ENCODE measurements around the gene LIN54.
"Not testable (repeated sequence)": the region's sequence is repeated elsewhere in the genome, so short reads cannot be mapped to it uniquely, and the experiment has no call there.

LIN54 gene

DNA sequence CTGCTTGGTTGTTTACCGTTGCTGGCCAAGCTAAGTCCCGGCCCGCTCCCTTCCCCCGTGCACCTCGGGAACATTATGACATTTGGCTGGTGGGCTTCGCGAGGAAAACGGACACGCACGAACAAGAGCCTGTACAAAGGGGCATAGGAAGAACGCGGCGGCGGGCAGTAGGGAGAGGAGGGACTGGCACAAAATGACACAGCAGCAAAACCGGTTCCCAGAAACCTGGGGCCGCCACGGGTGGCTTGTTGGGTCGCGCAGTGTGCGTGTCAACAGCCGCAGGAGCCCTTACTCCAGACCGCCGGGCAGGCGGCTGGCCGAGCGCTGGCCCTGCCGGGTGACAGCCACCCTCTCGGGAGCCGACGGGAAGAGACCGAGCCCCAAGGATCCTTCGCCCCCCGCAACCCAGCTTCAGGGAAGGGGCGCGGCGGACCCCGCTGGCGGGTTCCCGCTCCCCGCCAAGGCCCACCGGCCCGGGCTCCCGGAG, 1.6 kb upstream of the LIN54 start:
- peak overlapping the region; percentile 48 for H3K27ac ChIP-seq (ENCODE audit: low read depth, low read length)
- no peaks in the 10 kb centered on the region for H3K27me3 ChIP-seq (ENCODE audit: control insufficient read depth in 1 of 2, insufficient read depth in 2 of 2, low read length in 2 of 2)
- peaks cover 24% of the 10 kb centered on the region in 2 donors for H3K4me1 ChIP-seq (ENCODE audit: control insufficient read depth in 1 of 2, insufficient read depth in 2 of 2, low read length in 2 of 2)
- no peaks in the 10 kb centered on the region for H3K9me3 ChIP-seq (ENCODE audit: control insufficient read depth in 1 of 2, low read length in 2 of 2)
- H3K36me3 ChIP-seq (ENCODE audit: control insufficient read depth in 1 of 2, insufficient read depth in 2 of 2, low read length in 2 of 2): no peaks in the 10 kb centered on the region
- H3K9ac ChIP-seq (ENCODE audit: low read depth in 1 of 2, low read length in 2 of 2): peak overlapping the region; percentile 64 to 79
- peak overlapping the region; percentile 58 to 84 for H3K4me3 ChIP-seq (ENCODE audit: low read depth in 1 of 2, low read length in 2 of 2)

- Histone ChIP-seq H3K9me3 (ENCODE audit: control insufficient read depth in 1 of 2, low read length in 2 of 2) (no peaks in the 10 kb centered on the region), H3K9ac (ENCODE audit: low read depth in 1 of 2, low read length in 2 of 2) (peak overlapping the region; percentile 64 to 79), H3K27ac (ENCODE audit: low read depth, low read length) (no peak overlapping the region), H3K4me3 (ENCODE audit: low read depth in 1 of 2, low read length in 2 of 2) (peak overlapping the region; percentile 58 to 84), H3K36me3 (ENCODE audit: control insufficient read depth in 1 of 2, insufficient read depth in 2 of 2, low read length in 2 of 2) (no peaks in the 10 kb centered on the region), H3K27me3 (ENCODE audit: control insufficient read depth in 1 of 2, insufficient read depth in 2 of 2, low read length in 2 of 2) (no peaks in the 10 kb centered on the region), H3K4me1 (ENCODE audit: control insufficient read depth in 1 of 2, insufficient read depth in 2 of 2, low read length in 2 of 2) (peaks cover 24% of the 10 kb centered on the region in 2 donors)
These were observed 1.1 kb upstream of the LIN54 start for GRCh38 chr4:83011689-83012199.

- peak overlapping the region; percentile 67 to 76 for H3K9ac ChIP-seq (ENCODE audit: low read depth in 1 of 2, low read length in 2 of 2)
- no peaks in the 10 kb centered on the region for H3K9me3 ChIP-seq (ENCODE audit: control insufficient read depth in 1 of 2, low read length in 2 of 2)
- H3K27ac ChIP-seq (ENCODE audit: low read depth, low read length): peak overlapping the region; percentile 72
- H3K4me3 ChIP-seq (ENCODE audit: low read depth in 1 of 2, low read length in 2 of 2): peak overlapping the region; percentile 84 to 90
- peaks cover 24% of the 10 kb centered on the region in 2 donors for H3K4me1 ChIP-seq (ENCODE audit: control insufficient read depth in 1 of 2, insufficient read depth in 2 of 2, low read length in 2 of 2)
- no peaks in the 10 kb centered on the region for H3K27me3 ChIP-seq (ENCODE audit: control insufficient read depth in 1 of 2, insufficient read depth in 2 of 2, low read length in 2 of 2)
- no peaks in the 10 kb centered on the region for H3K36me3 ChIP-seq (ENCODE audit: control insufficient read depth in 1 of 2, insufficient read depth in 2 of 2, low read length in 2 of 2)
These were observed 507 bp downstream of the LIN54 start for GRCh38 chr4:83010111-83010521.

DNA sequence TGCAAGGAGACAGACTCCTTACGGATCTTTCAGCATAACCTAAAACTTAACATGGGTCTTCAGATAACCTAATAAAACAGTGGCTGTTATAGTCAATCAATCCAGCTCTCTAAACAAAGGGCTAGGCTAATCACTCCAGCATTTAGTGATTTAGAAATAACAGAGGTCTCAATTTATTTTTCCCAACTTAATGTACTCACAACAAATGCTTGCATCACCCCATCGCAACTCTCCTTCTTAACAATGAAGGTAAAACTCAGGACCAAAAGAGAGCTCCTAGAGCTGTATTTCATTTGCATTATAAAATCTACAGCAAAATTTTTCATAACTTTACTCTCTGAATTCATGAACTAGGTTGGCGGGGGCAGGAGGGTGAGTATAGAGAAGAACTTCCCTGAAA, 1.1 kb downstream of the LIN54 start:
- Histone ChIP-seq H3K4me3 (ENCODE audit: low read depth in 1 of 2, low read length in 2 of 2) (peak overlapping the region; percentile 84 to 90), H3K36me3 (ENCODE audit: control insufficient read depth in 1 of 2, insufficient read depth in 2 of 2, low read length in 2 of 2) (no peaks in the 10 kb centered on the region), H3K27ac (ENCODE audit: low read depth, low read length) (no peak overlapping the region), H3K4me1 (ENCODE audit: control insufficient read depth in 1 of 2, insufficient read depth in 2 of 2, low read length in 2 of 2) (peaks cover 24% of the 10 kb centered on the region in 2 donors), H3K9ac (ENCODE audit: low read depth in 1 of 2, low read length in 2 of 2) (peak overlapping the region; percentile 67 to 76), H3K27me3 (ENCODE audit: control insufficient read depth in 1 of 2, insufficient read depth in 2 of 2, low read length in 2 of 2) (no peaks in the 10 kb centered on the region), H3K9me3 (ENCODE audit: control insufficient read depth in 1 of 2, low read length in 2 of 2) (no peaks in the 10 kb centered on the region)

GRCh38 chr4:83003044-83003791, 7.4 kb downstream of the LIN54 start:
- H3K9ac ChIP-seq (ENCODE audit: low read depth in 1 of 2, low read length in 2 of 2); H3K36me3 ChIP-seq (ENCODE audit: control insufficient read depth in 1 of 2, insufficient read depth in 2 of 2, low read length in 2 of 2); H3K27ac ChIP-seq (ENCODE audit: low read depth, low read length); H3K27me3 ChIP-seq (ENCODE audit: control insufficient read depth in 1 of 2, insufficient read depth in 2 of 2, low read length in 2 of 2); H3K9me3 ChIP-seq (ENCODE audit: control insufficient read depth in 1 of 2, low read length in 2 of 2); H3K4me3 ChIP-seq (ENCODE audit: low read depth in 1 of 2, low read length in 2 of 2); H3K4me1 ChIP-seq (ENCODE audit: control insufficient read depth in 1 of 2, insufficient read depth in 2 of 2, low read length in 2 of 2): not testable (repeated sequence)

DNA sequence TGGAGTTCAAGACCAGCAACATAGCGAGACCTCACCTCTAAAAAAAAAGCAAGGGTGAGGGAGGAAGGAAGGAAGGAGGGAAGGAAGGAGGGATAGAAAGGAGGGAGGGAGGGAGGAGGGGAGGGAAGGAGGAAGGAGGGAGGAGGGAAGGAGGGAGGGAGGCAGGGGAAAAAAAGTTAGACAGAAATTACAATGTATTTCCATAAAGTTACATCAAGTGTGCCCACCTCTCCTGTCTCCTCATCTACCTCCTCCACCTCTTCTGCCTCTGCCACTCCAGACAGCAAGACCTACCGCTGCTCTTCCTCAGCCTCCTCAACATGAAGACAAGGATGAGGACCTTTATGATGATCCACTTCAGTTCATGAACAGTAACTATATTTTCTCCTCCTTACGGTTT, 8.3 kb downstream of the LIN54 start:
- H3K9ac ChIP-seq (ENCODE audit: low read depth in 1 of 2, low read length in 2 of 2): no peak overlapping the region
- H3K27me3 ChIP-seq (ENCODE audit: control insufficient read depth in 1 of 2, insufficient read depth in 2 of 2, low read length in 2 of 2): no peaks in the 10 kb centered on the region
- no peaks in the 10 kb centered on the region for H3K4me1 ChIP-seq (ENCODE audit: control insufficient read depth in 1 of 2, insufficient read depth in 2 of 2, low read length in 2 of 2)
- no peaks in the 10 kb centered on the region for H3K9me3 ChIP-seq (ENCODE audit: control insufficient read depth in 1 of 2, low read length in 2 of 2)
- no peak overlapping the region for H3K27ac ChIP-seq (ENCODE audit: low read depth, low read length)
- no peak overlapping the region for H3K4me3 ChIP-seq (ENCODE audit: low read depth in 1 of 2, low read length in 2 of 2)
- no peaks in the 10 kb centered on the region for H3K36me3 ChIP-seq (ENCODE audit: control insufficient read depth in 1 of 2, insufficient read depth in 2 of 2, low read length in 2 of 2)

DNA sequence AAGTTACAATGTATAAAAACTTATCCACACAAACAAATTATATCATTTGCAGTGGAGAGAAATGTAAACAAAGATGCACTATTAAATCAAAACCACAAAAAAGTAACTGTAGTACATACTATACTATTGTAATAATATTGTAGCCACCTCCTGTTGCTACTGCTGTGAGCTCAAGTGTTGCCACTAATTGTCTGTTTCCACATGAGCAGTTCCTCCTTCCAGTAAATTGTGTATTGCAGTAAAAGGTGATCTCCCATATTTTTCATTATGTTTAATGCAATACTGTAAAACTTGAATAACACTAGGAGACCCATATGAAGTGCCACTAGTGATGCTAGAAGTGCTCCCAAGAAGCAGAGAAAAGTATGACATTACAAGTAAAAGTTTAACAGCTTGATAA, 11.7 kb downstream of the LIN54 start:
- H3K4me1 ChIP-seq (ENCODE audit: control insufficient read depth in 1 of 2, insufficient read depth in 2 of 2, low read length in 2 of 2): no peaks in the 10 kb centered on the region
- H3K27ac ChIP-seq (ENCODE audit: low read depth, low read length): no peak overlapping the region
- no peak overlapping the region for H3K9ac ChIP-seq (ENCODE audit: low read depth in 1 of 2, low read length in 2 of 2)
- no peak overlapping the region for H3K4me3 ChIP-seq (ENCODE audit: low read depth in 1 of 2, low read length in 2 of 2)
- H3K9me3 ChIP-seq (ENCODE audit: control insufficient read depth in 1 of 2, low read length in 2 of 2): no peaks in the 10 kb centered on the region
- H3K36me3 ChIP-seq (ENCODE audit: control insufficient read depth in 1 of 2, insufficient read depth in 2 of 2, low read length in 2 of 2): no peaks in the 10 kb centered on the region
- no peaks in the 10 kb centered on the region for H3K27me3 ChIP-seq (ENCODE audit: control insufficient read depth in 1 of 2, insufficient read depth in 2 of 2, low read length in 2 of 2)

GRCh38 chr4:82994834-82995233, 15.8 kb downstream of the LIN54 start:
- Histone ChIP-seq H3K36me3 (ENCODE audit: control insufficient read depth in 1 of 2, insufficient read depth in 2 of 2, low read length in 2 of 2) (no peaks in the 10 kb centered on the region), H3K4me1 (ENCODE audit: control insufficient read depth in 1 of 2, insufficient read depth in 2 of 2, low read length in 2 of 2) (peaks cover 4% of the 10 kb centered on the region in 2 donors), H3K27me3 (ENCODE audit: control insufficient read depth in 1 of 2, insufficient read depth in 2 of 2, low read length in 2 of 2) (no peaks in the 10 kb centered on the region), H3K27ac (ENCODE audit: low read depth, low read length) (no peak overlapping the region), H3K4me3 (ENCODE audit: low read depth in 1 of 2, low read length in 2 of 2) (no peak overlapping the region), H3K9ac (ENCODE audit: low read depth in 1 of 2, low read length in 2 of 2) (no peak overlapping the region), H3K9me3 (ENCODE audit: control insufficient read depth in 1 of 2, low read length in 2 of 2) (no peaks in the 10 kb centered on the region)

GRCh38 chr4:82989575-82990429, 20.8 kb downstream of the LIN54 start:
- Histone ChIP-seq H3K27ac (ENCODE audit: low read depth, low read length) (no peak overlapping the region), H3K27me3 (ENCODE audit: control insufficient read depth in 1 of 2, insufficient read depth in 2 of 2, low read length in 2 of 2) (no peaks in the 10 kb centered on the region), H3K36me3 (ENCODE audit: control insufficient read depth in 1 of 2, insufficient read depth in 2 of 2, low read length in 2 of 2) (no peaks in the 10 kb centered on the region), H3K9me3 (ENCODE audit: control insufficient read depth in 1 of 2, low read length in 2 of 2) (no peaks in the 10 kb centered on the region), H3K4me1 (ENCODE audit: control insufficient read depth in 1 of 2, insufficient read depth in 2 of 2, low read length in 2 of 2) (peaks cover 11 to 13% of the 10 kb centered on the region in 2 donors), H3K9ac (ENCODE audit: low read depth in 1 of 2, low read length in 2 of 2) (peak overlapping the region; percentile 29 to 41), H3K4me3 (ENCODE audit: low read depth in 1 of 2, low read length in 2 of 2) (peak overlapping the region; percentile 43 to 57)

GRCh38 chr4:82988323-82988832, 22.2 kb downstream of the LIN54 start:
- Histone ChIP-seq H3K9me3 (ENCODE audit: control insufficient read depth in 1 of 2, low read length in 2 of 2) (no peaks in the 10 kb centered on the region), H3K27ac (ENCODE audit: low read depth, low read length) (no peak overlapping the region), H3K27me3 (ENCODE audit: control insufficient read depth in 1 of 2, insufficient read depth in 2 of 2, low read length in 2 of 2) (no peaks in the 10 kb centered on the region), H3K9ac (ENCODE audit: low read depth in 1 of 2, low read length in 2 of 2) (no peak overlapping the region), H3K4me3 (ENCODE audit: low read depth in 1 of 2, low read length in 2 of 2) (no peak overlapping the region), H3K36me3 (ENCODE audit: control insufficient read depth in 1 of 2, insufficient read depth in 2 of 2, low read length in 2 of 2) (no peaks in the 10 kb centered on the region), H3K4me1 (ENCODE audit: control insufficient read depth in 1 of 2, insufficient read depth in 2 of 2, low read length in 2 of 2) (peaks cover 11 to 13% of the 10 kb centered on the region in 2 donors)

Measured in duodenal mucosa (tissue), 2 donors.